H9 (cell line): ENCODE data around the gene MXD4. TPM values are rescaled to one million over a fixed set of nuclear protein-coding genes. Genes with fewer than 3 reads are reported as not detected.

Experiments used
- DNase-seq: peaks from one replicate; pipeline ENCODE4 v3.0.0-alpha.2; 2017
- H2AFZ ChIP-seq: one replicate; pipeline ENCODE4 v1.6.1; 2013; ENCODE audit warnings: mild to moderate bottlenecking, low read length, control low read depth, moderate library complexity
- H2AK5ac ChIP-seq: 2 replicates; pipeline ENCODE4 v1.6.1; 2013; ENCODE audit warnings: low read length, control low read depth, mixed read lengths; ENCODE audit not compliant: insufficient read length
- H2BK120ac ChIP-seq: one replicate; pipeline ENCODE4 v1.6.1; 2013; ENCODE audit warnings: low read depth, mild to moderate bottlenecking, low read length, control low read depth, inconsistent platforms; ENCODE audit not compliant: poor library complexity, severe bottlenecking
- H2BK12ac ChIP-seq: 2 replicates; pipeline ENCODE4 v1.6.1; 2013; ENCODE audit warnings: low read length, control low read depth, mixed read lengths, low read depth; ENCODE audit not compliant: insufficient read length
- H2BK15ac ChIP-seq: 2 replicates; pipeline ENCODE4 v1.6.1; 2013; ENCODE audit warnings: low read depth, low read length, control low read depth
- H2BK20ac ChIP-seq: one replicate; pipeline ENCODE4 v1.6.1; 2013; ENCODE audit warnings: low read depth, mild to moderate bottlenecking, low read length, control low read depth, inconsistent platforms; ENCODE audit not compliant: poor library complexity, severe bottlenecking
- H2BK5ac ChIP-seq: 2 replicates; pipeline ENCODE4 v1.6.1; 2013; ENCODE audit warnings: low read length, control low read depth, mixed read lengths; ENCODE audit not compliant: insufficient read length
- H3K14ac ChIP-seq: 2 replicates; pipeline ENCODE4 v1.6.1; 2013; ENCODE audit warnings: low read length, control low read depth; ENCODE audit not compliant: insufficient read depth
- H3K18ac ChIP-seq: 2 replicates; pipeline ENCODE4 v1.6.1; 2013; ENCODE audit warnings: low read depth, mild to moderate bottlenecking, mixed read lengths, low read length, control low read depth; ENCODE audit not compliant: insufficient read length
- H3K23ac ChIP-seq: 2 replicates; pipeline ENCODE4 v1.6.1; 2013; ENCODE audit warnings: low read length, control low read depth, mixed read lengths, low read depth; ENCODE audit not compliant: insufficient read length
- H3K23me2 ChIP-seq: 2 replicates; pipeline ENCODE4 v1.6.1; 2013; ENCODE audit warnings: low read depth, mild to moderate bottlenecking, mixed read lengths, low read length, control low read depth; ENCODE audit not compliant: insufficient read length, poor library complexity, severe bottlenecking
- H3K27ac ChIP-seq: 2 replicates; pipeline ENCODE4 v1.5.1; 2013; ENCODE audit warnings: low read length, control low read depth, mixed read lengths, low read depth; ENCODE audit not compliant: insufficient read length
- H3K27me3 ChIP-seq: 2 replicates; pipeline ENCODE4 v1.6.1; 2013; ENCODE audit warnings: low read length, control low read depth, inconsistent platforms; ENCODE audit not compliant: insufficient read depth
- H3K4ac ChIP-seq: 2 replicates; pipeline ENCODE4 v1.6.1; 2013; ENCODE audit warnings: low read depth, mild to moderate bottlenecking, control low read depth, inconsistent platforms, low read length, moderate library complexity
- H3K4me1 ChIP-seq: 2 replicates; pipeline ENCODE4 v1.6.1; 2013; ENCODE audit warnings: low read length, control low read depth, inconsistent platforms; ENCODE audit not compliant: insufficient read depth
- H3K4me2 ChIP-seq: 2 replicates; pipeline ENCODE4 v1.6.1; 2013; ENCODE audit warnings: low read length, control low read depth, mixed read lengths; ENCODE audit not compliant: insufficient read length, insufficient read depth
- H3K56ac ChIP-seq: 2 replicates; pipeline ENCODE4 v1.6.1; 2013; ENCODE audit warnings: low read depth, mild to moderate bottlenecking, mixed read lengths, low read length, control low read depth; ENCODE audit not compliant: insufficient read length
- H3K79me1 ChIP-seq: 2 replicates; pipeline ENCODE4 v1.6.1; 2013; ENCODE audit warnings: low read depth, mild to moderate bottlenecking, moderate library complexity, low read length, control low read depth, inconsistent platforms; ENCODE audit not compliant: insufficient read depth, poor library complexity, severe bottlenecking
- H3K79me2 ChIP-seq: 2 replicates; pipeline ENCODE4 v1.6.1; 2013; ENCODE audit warnings: low read length, control low read depth, inconsistent platforms; ENCODE audit not compliant: insufficient read depth
- H3K9ac ChIP-seq: 2 replicates; pipeline ENCODE4 v1.6.1; 2013; ENCODE audit warnings: low read length, control low read depth, mixed read lengths; ENCODE audit not compliant: insufficient read length; ENCODE audit errors: extremely low read depth
- H3K9me3 ChIP-seq: one replicate; pipeline ENCODE4 v1.6.1; 2013; ENCODE audit warnings: low read depth, low read length, inconsistent platforms; ENCODE audit not compliant: control insufficient read depth
- H3T11ph ChIP-seq: one replicate; pipeline ENCODE4 v1.6.1; 2013; ENCODE audit warnings: mild to moderate bottlenecking, low read length, control low read depth, inconsistent platforms
- H4K20me1 ChIP-seq: one replicate; pipeline ENCODE4 v1.6.1; 2013; ENCODE audit not compliant: control insufficient read depth, insufficient read length, insufficient read depth
- H4K5ac ChIP-seq: 2 replicates; pipeline ENCODE4 v1.6.1; 2013; ENCODE audit warnings: low read depth, mild to moderate bottlenecking, mixed read lengths, low read length, control low read depth; ENCODE audit not compliant: insufficient read length
- H4K8ac ChIP-seq: replicated peaks from 2 replicates; pipeline ENCODE4 v1.6.1; 2013; ENCODE audit warnings: low read length, control low read depth, mixed read lengths, low read depth; ENCODE audit not compliant: insufficient read length
- H4K91ac ChIP-seq: 2 replicates; pipeline ENCODE4 v1.6.1; 2013; ENCODE audit warnings: low read depth, mild to moderate bottlenecking, moderate library complexity, mixed read lengths, low read length, control low read depth; ENCODE audit not compliant: insufficient read length
- H3K27ac Mint-ChIP-seq, 3 experiments: 2 replicates in 2 of 3; 3 replicates in 1 of 3; pipeline ENCODE4 v1.8.0; 2020 to 2021; ENCODE audit warnings: mixed read lengths in 3 of 3, mild to moderate bottlenecking in 1 of 3, moderate library complexity in 1 of 3
- H3K27me3 Mint-ChIP-seq: 2 replicates; pipeline ENCODE4 v1.8.0; 2021; ENCODE audit warnings: low read depth, mild to moderate bottlenecking, moderate library complexity, mixed read lengths
- H3K36me3 Mint-ChIP-seq, 3 experiments: 2 replicates in 2 of 3; 3 replicates in 1 of 3; pipeline ENCODE4 v1.8.0; 2020 to 2021; ENCODE audit warnings: low read depth in 3 of 3, mixed read lengths in 3 of 3; ENCODE audit not compliant: insufficient read depth in 1 of 3
- H3K4me1 Mint-ChIP-seq, 2 experiments: 2 replicates each; pipeline ENCODE4 v1.8.0; 2020; ENCODE audit warnings: mixed read lengths in 2 of 2
- H3K4me3 Mint-ChIP-seq, 2 experiments: 2 replicates in 1 of 2; 3 replicates in 1 of 2; pipeline ENCODE4 v1.8.0; 2020 to 2021; ENCODE audit warnings: mild to moderate bottlenecking in 2 of 2, mixed read lengths in 2 of 2, moderate library complexity in 1 of 2
- H3K9me3 Mint-ChIP-seq, 2 experiments: 2 replicates in 1 of 2; 3 replicates in 1 of 2; pipeline ENCODE4 v1.8.0; 2020; ENCODE audit warnings: mild to moderate bottlenecking in 2 of 2, mixed read lengths in 2 of 2, moderate library complexity in 1 of 2
- CTCF ChIP-seq: fragments of 200-600 bp; sonication (generic); conservative IDR thresholded peaks from 3 replicates; pipeline ENCODE4 v1.8.0; 2021; ENCODE audit warnings: antibody characterized with exemption, mild to moderate bottlenecking
- WGBS: extraction: QIAGEN DNeasy Blood & Tissue Kit; methylation state at CpG from one replicate; pipeline ENCODE4 v1.1.7; 2013; ENCODE audit warnings: missing lambda C conversion rate, low lambda C conversion rate, mixed read lengths; ENCODE audit not compliant: insufficient read length; ENCODE audit errors: extremely low coverage; 5-methylcytosine and 5-hydroxymethylcytosine counted together
- total RNA-seq: library from RNA; stranded (reverse); gene quantifications from 2 replicates; pipeline ENCODE4 v1.2.1, GENCODE V29; 2021

The MXD4 gene
- total RNA-seq, 1 experiment from 2014 or later = 24.1 TPM

GRCh38 chr4:2283199-2283711, 21.3 kb upstream of the MXD4 start:
- Histone ChIP-seq H3K18ac (no peak overlapping the region), H4K91ac (no peak overlapping the region), H3T11ph (no peak overlapping the region), H3K56ac (no peak overlapping the region), H3K79me1 (no peaks in the 10 kb centered on the region), H3K23ac (no peak overlapping the region), H3K79me2 (no peaks in the 10 kb centered on the region), H2BK5ac (no peak overlapping the region), H2AK5ac (no peak overlapping the region), H2BK120ac (no peak overlapping the region), H2BK20ac (no peak overlapping the region), H3K14ac (no peak overlapping the region), H4K8ac (no peak overlapping the region), H3K27ac (no peak overlapping the region), H4K20me1 (no peaks in the 10 kb centered on the region), H2AFZ (no peak overlapping the region), H3K4me2 (no peak overlapping the region), H3K27me3 (no peaks in the 10 kb centered on the region), H3K9ac (no peak overlapping the region), H3K9me3 (no peaks in the 10 kb centered on the region), H3K23me2 (no peaks in the 10 kb centered on the region), H3K4me1 (no peaks in the 10 kb centered on the region; the same call in 1 of the 2 replicates), H2BK15ac (no peak overlapping the region), H4K5ac (no peak overlapping the region), H2BK12ac (no peak overlapping the region), H3K4ac (no peak overlapping the region)
- H3K4me1 Mint-ChIP-seq = peaks cover 4 to 15% of the 10 kb centered on the region in 2 experiments; a peak in 3 of 4 replicates
- 100% methylated on average over 2 of the region's 3 CpGs for WGBS
- no peak overlapping the region for H3K27ac Mint-ChIP-seq
- H3K27me3 Mint-ChIP-seq = peaks cover 3% of the 10 kb centered on the region
- no peaks in the 10 kb centered on the region for H3K9me3 Mint-ChIP-seq
- no peak for DNase-seq
- H3K36me3 Mint-ChIP-seq = no peaks in the 10 kb centered on the region; a peak in 1 of 7 replicates
- no peak overlapping the region for H3K4me3 Mint-ChIP-seq
- TF ChIP-seq CTCF = no peak
